Measurements from ENCODE around the gene NAA80.

The NAA80 gene

DNA sequence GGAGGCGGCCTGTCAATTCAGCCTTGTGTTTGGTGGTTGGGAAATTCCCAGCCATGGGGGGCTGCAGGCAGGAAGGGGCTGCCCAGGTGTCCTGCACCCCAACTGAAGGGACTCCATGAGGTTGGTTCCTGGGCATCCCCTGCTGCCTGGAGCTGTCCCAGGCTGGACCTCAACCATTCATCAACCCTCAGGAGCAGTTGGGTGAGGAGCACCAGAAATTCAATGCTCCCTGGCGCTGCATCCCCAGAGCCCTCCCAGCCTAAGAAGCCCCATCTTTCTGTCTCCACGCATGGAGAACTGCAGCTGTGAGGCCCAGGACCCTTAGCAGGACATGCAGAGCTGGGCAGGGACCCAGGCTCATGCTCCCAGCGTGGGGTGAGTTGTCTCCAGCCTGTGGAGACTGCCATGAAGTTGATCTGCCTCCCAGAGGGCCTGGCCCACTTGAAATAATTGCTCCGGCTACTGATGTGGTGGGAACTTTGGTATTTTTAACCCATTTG lies 38.2 kb downstream of the NAA80 start:
- peaks cover 27 to 37% of the 10 kb centered on the region in 2 donors for H3K36me3 ChIP-seq (replicated peaks in 1 of 2; ENCODE audit: control insufficient read depth in 2 of 2, insufficient read depth in 2 of 2, low read length in 2 of 2)
- DNase-seq (ENCODE audit: low spot score) = no peak
- H4K8ac ChIP-seq (ENCODE audit: low read depth, low read length) = no peak overlapping the region
- no CpG with 5 or more reads among the region's 5 CpGs for WGBS, 2 donors (ENCODE audit: extremely low coverage in 2 of 2, insufficient read length in 2 of 2, insufficient replicate concordance in 1 of 2)
- H2AFZ ChIP-seq (ENCODE audit: low read length) = peak overlapping the region; percentile 84
- H3K4me3 ChIP-seq (ENCODE audit: low read length in 2 of 2) = peak overlapping the region in 1 of 2 donors; percentile 50
- H3K18ac ChIP-seq (ENCODE audit: low read length) = peak overlapping the region; percentile 94
- peaks cover 0 to 2% of the 10 kb centered on the region in 2 donors for H3K9me3 ChIP-seq (replicated peaks in 1 of 2; ENCODE audit: control insufficient read depth in 2 of 2, insufficient read depth in 1 of 2, low read depth in 1 of 2, low read length in 2 of 2)
- H3K23ac ChIP-seq (ENCODE audit: low read depth, low read length, poor library complexity) = peak overlapping the region; percentile 97
- H2BK120ac ChIP-seq (ENCODE audit: low read depth, low read length) = peak overlapping the region; percentile 68
- H3K4ac ChIP-seq (ENCODE audit: low read length) = peak overlapping the region; percentile 99
- peaks cover 53 to 60% of the 10 kb centered on the region in 2 donors for H3K4me1 ChIP-seq (ENCODE audit: control insufficient read depth in 2 of 2, insufficient read depth in 1 of 2, low read depth in 1 of 2, low read length in 2 of 2)
- peak overlapping the region; percentile 45 for H4K91ac ChIP-seq (ENCODE audit: low read depth, low read length, poor library complexity)
- no peak overlapping the region for H3K14ac ChIP-seq (ENCODE audit: low read length)
- peak overlapping the region; percentile 46 for H2AK5ac ChIP-seq (ENCODE audit: low read depth, low read length)
- peak overlapping the region; percentile 87 for H2BK15ac ChIP-seq (ENCODE audit: low read length)
- peak overlapping the region; percentile 95 for H3K27ac ChIP-seq (replicated peaks; ENCODE audit: low read length)
- H2BK5ac ChIP-seq (ENCODE audit: low read length) = peak overlapping the region; percentile 100
- peak overlapping the region; percentile 82 for H3K4me2 ChIP-seq (ENCODE audit: insufficient read depth, low read length, poor library complexity, severe bottlenecking)
- H3K79me1 ChIP-seq (ENCODE audit: low read depth, low read length) = peaks cover 7% of the 10 kb centered on the region
- H3K9ac ChIP-seq (ENCODE audit: low read depth, low read length, poor library complexity) = no peak overlapping the region
- peak overlapping the region; percentile 76 for H2BK12ac ChIP-seq (ENCODE audit: low read length)
- no peaks in the 10 kb centered on the region for H3K27me3 ChIP-seq (ENCODE audit: control insufficient read depth in 3 of 3, insufficient read depth in 3 of 3, low read depth in 1 of 3, low read length in 3 of 3)

DNA sequence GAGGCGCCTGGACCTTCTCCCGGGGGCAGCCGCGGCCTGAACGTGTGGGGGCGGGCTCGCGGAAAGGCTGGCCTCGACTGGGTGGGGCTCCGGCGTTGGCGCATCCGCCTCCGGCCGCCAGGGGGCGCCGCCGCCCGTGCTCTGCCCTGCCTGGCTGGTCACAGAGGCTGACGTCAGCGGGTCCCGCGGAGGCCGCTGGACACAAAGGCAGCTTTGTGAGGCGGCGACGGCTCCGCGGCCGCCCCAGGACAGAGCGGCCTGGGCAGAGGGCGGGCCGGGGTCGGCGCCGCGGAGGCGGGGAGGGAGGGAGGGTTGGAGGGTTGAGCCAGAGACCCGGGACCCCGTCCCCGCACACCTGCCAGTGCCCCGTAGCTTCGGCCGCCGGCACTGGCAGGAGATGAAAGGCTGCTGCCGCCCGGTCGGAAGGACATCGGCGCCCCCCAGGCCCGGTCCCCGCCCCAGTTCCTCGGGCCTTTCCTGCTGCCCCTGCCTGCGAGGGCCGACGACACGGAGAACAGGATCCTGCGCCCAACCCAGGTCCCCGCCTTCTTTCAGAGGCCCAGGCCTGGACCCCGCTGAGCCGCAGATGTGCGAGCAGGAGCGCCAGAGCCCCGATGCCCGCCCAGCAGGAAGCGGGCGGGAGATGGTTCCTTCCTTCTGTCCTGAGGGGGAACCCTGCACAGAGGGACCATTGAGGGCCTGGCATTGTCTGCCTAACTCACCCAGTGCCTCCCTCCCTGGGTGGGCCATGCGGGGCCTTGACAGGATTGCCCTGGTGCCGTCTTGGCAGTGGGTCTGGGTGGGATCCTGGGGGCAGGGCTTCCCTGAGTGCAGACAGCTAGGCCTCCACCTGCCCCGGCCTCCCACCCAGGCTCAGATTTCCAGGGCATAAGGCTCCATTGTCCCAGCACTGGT lies 38.9 kb downstream of the NAA80 start:
- Histone ChIP-seq H4K91ac (ENCODE audit: low read depth, low read length, poor library complexity) (peak overlapping the region; percentile 77), H3K79me1 (ENCODE audit: low read depth, low read length) (peaks cover 10% of the 10 kb centered on the region), H2AK5ac (ENCODE audit: low read depth, low read length) (peak overlapping the region; percentile 88), H2BK15ac (ENCODE audit: low read length) (peak overlapping the region; percentile 87), H3K4me3 (ENCODE audit: low read length in 2 of 2) (peak overlapping the region; percentile 31 to 50), H3K27ac (replicated peaks; ENCODE audit: low read length) (peak overlapping the region; percentile 95), H3K4me2 (ENCODE audit: insufficient read depth, low read length, poor library complexity, severe bottlenecking) (peak overlapping the region; percentile 82), H3K36me3 (replicated peaks in 1 of 2; ENCODE audit: control insufficient read depth in 2 of 2, insufficient read depth in 2 of 2, low read length in 2 of 2) (peaks cover 30 to 40% of the 10 kb centered on the region in 2 donors), H3K27me3 (ENCODE audit: control insufficient read depth in 3 of 3, insufficient read depth in 3 of 3, low read depth in 1 of 3, low read length in 3 of 3) (no peaks in the 10 kb centered on the region), H3K18ac (ENCODE audit: low read length) (peak overlapping the region; percentile 95), H3K4ac (ENCODE audit: low read length) (peak overlapping the region; percentile 99), H3K14ac (ENCODE audit: low read length) (no peak overlapping the region), H4K8ac (ENCODE audit: low read depth, low read length) (no peak overlapping the region), H3K23ac (ENCODE audit: low read depth, low read length, poor library complexity) (peak overlapping the region; percentile 97), H2BK5ac (ENCODE audit: low read length) (peak overlapping the region; percentile 100), H3K9me3 (replicated peaks in 1 of 2; ENCODE audit: control insufficient read depth in 2 of 2, insufficient read depth in 1 of 2, low read depth in 1 of 2, low read length in 2 of 2) (peaks cover 0 to 2% of the 10 kb centered on the region in 2 donors), H2BK12ac (ENCODE audit: low read length) (peak overlapping the region; percentile 86), H3K9ac (ENCODE audit: low read depth, low read length, poor library complexity) (peak overlapping the region; percentile 86), H2BK120ac (ENCODE audit: low read depth, low read length) (peak overlapping the region; percentile 68), H3K4me1 (ENCODE audit: control insufficient read depth in 2 of 2, insufficient read depth in 1 of 2, low read depth in 1 of 2, low read length in 2 of 2) (peaks cover 47 to 56% of the 10 kb centered on the region in 2 donors), H2AFZ (ENCODE audit: low read length) (peak overlapping the region; percentile 84)
- DNase-seq (ENCODE audit: low spot score) = peak; percentile 96
- no CpG with 5 or more reads among the region's 70 CpGs for WGBS, 2 donors (ENCODE audit: extremely low coverage in 2 of 2, insufficient read length in 2 of 2, insufficient replicate concordance in 1 of 2)

DNA sequence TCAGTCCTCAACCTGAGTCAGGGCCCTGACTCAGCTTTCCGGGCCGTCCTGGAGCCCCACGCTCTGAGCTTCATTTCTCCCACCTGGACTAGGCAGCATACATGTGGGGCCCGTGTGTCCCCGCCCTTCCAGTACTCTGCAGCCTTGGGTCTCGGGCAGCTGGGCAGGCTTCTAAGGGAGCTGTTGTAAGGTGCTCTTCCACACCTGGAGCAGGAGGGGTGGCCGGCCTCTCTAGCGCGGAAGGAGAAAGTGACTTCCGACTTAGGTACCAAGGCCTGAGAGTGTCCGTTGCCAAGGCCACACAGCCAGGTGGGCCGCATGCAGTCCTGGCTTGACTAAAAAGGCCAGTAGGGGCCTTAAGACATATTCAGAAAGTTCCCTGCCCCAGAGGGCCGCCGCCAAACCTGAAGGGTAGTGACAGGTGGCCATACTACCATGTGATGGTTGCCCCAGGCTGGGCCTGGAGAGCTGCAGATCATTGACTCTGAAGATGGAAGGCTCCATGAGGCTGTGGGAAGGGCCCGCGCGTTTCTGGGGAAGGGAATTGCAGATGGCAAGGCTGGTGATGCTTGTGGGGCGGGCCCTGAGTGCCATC lies 39.7 kb downstream of the NAA80 start:
- H3K79me1 ChIP-seq (ENCODE audit: low read depth, low read length) = peaks cover 8% of the 10 kb centered on the region
- no CpG with 5 or more reads among the region's 18 CpGs for WGBS, 2 donors (ENCODE audit: extremely low coverage in 2 of 2, insufficient read length in 2 of 2, insufficient replicate concordance in 1 of 2)

More for the DNA sequence above, 39.7 kb downstream of the NAA80 start:
- peak overlapping the region; percentile 73 for H3K27ac ChIP-seq (replicated peaks; ENCODE audit: low read length)
- no peak overlapping the region for H2BK120ac ChIP-seq (ENCODE audit: low read depth, low read length)
- H3K14ac ChIP-seq (ENCODE audit: low read length) = no peak overlapping the region
- peak overlapping the region; percentile 88 for H2AK5ac ChIP-seq (ENCODE audit: low read depth, low read length)
- peaks cover 0 to 2% of the 10 kb centered on the region in 2 donors for H3K9me3 ChIP-seq (replicated peaks in 1 of 2; ENCODE audit: control insufficient read depth in 2 of 2, insufficient read depth in 1 of 2, low read depth in 1 of 2, low read length in 2 of 2)
- peak overlapping the region; percentile 86 for H2BK12ac ChIP-seq (ENCODE audit: low read length)
- peak overlapping the region; percentile 70 for H2AFZ ChIP-seq (ENCODE audit: low read length)
- peaks cover 36 to 48% of the 10 kb centered on the region in 2 donors for H3K36me3 ChIP-seq (replicated peaks in 1 of 2; ENCODE audit: control insufficient read depth in 2 of 2, insufficient read depth in 2 of 2, low read length in 2 of 2)
- no peak for DNase-seq (ENCODE audit: low spot score)
- H2BK15ac ChIP-seq (ENCODE audit: low read length) = peak overlapping the region; percentile 67
- peaks cover 42 to 51% of the 10 kb centered on the region in 2 donors for H3K4me1 ChIP-seq (ENCODE audit: control insufficient read depth in 2 of 2, insufficient read depth in 1 of 2, low read depth in 1 of 2, low read length in 2 of 2)
- H2BK5ac ChIP-seq (ENCODE audit: low read length) = peak overlapping the region; percentile 82
- H3K23ac ChIP-seq (ENCODE audit: low read depth, low read length, poor library complexity) = peak overlapping the region; percentile 97
- H4K91ac ChIP-seq (ENCODE audit: low read depth, low read length, poor library complexity) = no peak overlapping the region
- H3K9ac ChIP-seq (ENCODE audit: low read depth, low read length, poor library complexity) = peak overlapping the region; percentile 67
- no peak overlapping the region for H3K4ac ChIP-seq (ENCODE audit: low read length)
- no peak overlapping the region for H3K4me3 ChIP-seq (ENCODE audit: low read length in 2 of 2)
- H3K27me3 ChIP-seq (ENCODE audit: control insufficient read depth in 3 of 3, insufficient read depth in 3 of 3, low read depth in 1 of 3, low read length in 3 of 3) = no peaks in the 10 kb centered on the region
- peak overlapping the region; percentile 88 for H3K18ac ChIP-seq (ENCODE audit: low read length)
- H4K8ac ChIP-seq (ENCODE audit: low read depth, low read length) = no peak overlapping the region
- peak overlapping the region; percentile 31 for H3K4me2 ChIP-seq (ENCODE audit: insufficient read depth, low read length, poor library complexity, severe bottlenecking)
